Measurements from ENCODE around the gene SMIM23.

DNA sequence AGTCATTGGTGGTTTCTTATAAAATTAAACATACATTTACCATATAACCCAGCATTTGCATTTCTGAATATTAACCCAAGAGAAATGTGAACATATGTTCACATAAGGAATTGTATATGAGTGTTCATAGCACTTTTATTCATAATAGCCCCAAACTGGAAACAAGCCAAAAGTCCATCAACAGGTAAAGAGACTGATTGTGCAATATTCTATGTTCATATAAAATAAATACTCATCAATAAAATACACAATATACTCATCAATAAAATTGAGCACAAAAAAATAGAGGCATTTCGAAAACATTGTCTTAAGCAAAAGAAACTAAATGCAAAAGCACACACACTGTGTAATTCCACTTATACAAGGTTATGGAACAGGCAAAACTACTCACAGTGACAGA lies 3.7 kb downstream of the SMIM23 start:
- no peak for TF ChIP-seq MXI1 (IDR thresholded peaks at IDR 0.05; ENCODE audit: low read depth, low read length)
- no peak for TF ChIP-seq TAF1 (IDR thresholded peaks at IDR 0.05; ENCODE audit: borderline replicate concordance, low read depth, low read length)
- no peak for TF ChIP-seq POLR2AphosphoS5 (IDR thresholded peaks at IDR 0.05; ENCODE audit: low read depth, low read length)
- no peak for TF ChIP-seq RCOR1 (IDR thresholded peaks at IDR 0.05; ENCODE audit: low read length)
- no peak for TF ChIP-seq FOXM1 (IDR thresholded peaks at IDR 0.05; ENCODE audit: low read depth)
- TF ChIP-seq, protein P1, sequence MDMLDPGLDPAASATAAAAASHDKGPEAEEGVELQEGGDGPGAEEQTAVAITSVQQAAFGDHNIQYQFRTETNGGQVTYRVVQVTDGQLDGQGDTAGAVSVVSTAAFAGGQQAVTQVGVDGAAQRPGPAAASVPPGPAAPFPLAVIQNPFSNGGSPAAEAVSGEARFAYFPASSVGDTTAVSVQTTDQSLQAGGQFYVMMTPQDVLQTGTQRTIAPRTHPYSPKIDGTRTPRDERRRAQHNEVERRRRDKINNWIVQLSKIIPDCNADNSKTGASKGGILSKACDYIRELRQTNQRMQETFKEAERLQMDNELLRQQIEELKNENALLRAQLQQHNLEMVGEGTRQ (IDR thresholded peaks at IDR 0.05; ENCODE audit: borderline replicate concordance, low read depth, low read length), result no peak
- TF ChIP-seq, protein P2, sequence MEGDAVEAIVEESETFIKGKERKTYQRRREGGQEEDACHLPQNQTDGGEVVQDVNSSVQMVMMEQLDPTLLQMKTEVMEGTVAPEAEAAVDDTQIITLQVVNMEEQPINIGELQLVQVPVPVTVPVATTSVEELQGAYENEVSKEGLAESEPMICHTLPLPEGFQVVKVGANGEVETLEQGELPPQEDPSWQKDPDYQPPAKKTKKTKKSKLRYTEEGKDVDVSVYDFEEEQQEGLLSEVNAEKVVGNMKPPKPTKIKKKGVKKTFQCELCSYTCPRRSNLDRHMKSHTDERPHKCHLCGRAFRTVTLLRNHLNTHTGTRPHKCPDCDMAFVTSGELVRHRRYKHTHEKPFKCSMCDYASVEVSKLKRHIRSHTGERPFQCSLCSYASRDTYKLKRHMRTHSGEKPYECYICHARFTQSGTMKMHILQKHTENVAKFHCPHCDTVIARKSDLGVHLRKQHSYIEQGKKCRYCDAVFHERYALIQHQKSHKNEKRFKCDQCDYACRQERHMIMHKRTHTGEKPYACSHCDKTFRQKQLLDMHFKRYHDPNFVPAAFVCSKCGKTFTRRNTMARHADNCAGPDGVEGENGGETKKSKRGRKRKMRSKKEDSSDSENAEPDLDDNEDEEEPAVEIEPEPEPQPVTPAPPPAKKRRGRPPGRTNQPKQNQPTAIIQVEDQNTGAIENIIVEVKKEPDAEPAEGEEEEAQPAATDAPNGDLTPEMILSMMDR (IDR thresholded peaks at IDR 0.05), result no peak
- no peak for TF ChIP-seq GATA2 (CRISPR knock-in tag; IDR thresholded peaks at IDR 0.05)
- TF ChIP-seq EP300 (IDR thresholded peaks at IDR 0.05; ENCODE audit: borderline replicate concordance in 1 of 2, low read depth in 1 of 2, low read length in 1 of 2), result no peak
- TF ChIP-seq, protein P3, sequence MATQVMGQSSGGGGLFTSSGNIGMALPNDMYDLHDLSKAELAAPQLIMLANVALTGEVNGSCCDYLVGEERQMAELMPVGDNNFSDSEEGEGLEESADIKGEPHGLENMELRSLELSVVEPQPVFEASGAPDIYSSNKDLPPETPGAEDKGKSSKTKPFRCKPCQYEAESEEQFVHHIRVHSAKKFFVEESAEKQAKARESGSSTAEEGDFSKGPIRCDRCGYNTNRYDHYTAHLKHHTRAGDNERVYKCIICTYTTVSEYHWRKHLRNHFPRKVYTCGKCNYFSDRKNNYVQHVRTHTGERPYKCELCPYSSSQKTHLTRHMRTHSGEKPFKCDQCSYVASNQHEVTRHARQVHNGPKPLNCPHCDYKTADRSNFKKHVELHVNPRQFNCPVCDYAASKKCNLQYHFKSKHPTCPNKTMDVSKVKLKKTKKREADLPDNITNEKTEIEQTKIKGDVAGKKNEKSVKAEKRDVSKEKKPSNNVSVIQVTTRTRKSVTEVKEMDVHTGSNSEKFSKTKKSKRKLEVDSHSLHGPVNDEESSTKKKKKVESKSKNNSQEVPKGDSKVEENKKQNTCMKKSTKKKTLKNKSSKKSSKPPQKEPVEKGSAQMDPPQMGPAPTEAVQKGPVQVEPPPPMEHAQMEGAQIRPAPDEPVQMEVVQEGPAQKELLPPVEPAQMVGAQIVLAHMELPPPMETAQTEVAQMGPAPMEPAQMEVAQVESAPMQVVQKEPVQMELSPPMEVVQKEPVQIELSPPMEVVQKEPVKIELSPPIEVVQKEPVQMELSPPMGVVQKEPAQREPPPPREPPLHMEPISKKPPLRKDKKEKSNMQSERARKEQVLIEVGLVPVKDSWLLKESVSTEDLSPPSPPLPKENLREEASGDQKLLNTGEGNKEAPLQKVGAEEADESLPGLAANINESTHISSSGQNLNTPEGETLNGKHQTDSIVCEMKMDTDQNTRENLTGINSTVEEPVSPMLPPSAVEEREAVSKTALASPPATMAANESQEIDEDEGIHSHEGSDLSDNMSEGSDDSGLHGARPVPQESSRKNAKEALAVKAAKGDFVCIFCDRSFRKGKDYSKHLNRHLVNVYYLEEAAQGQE (IDR thresholded peaks at IDR 0.05; ENCODE audit: low read depth, low read length), result no peak
- TF ChIP-seq FOSL2 (IDR thresholded peaks at IDR 0.05; ENCODE audit: borderline replicate concordance, low read depth), result no peak
- no peak for TF ChIP-seq RAD21 (IDR thresholded peaks at IDR 0.05; ENCODE audit: low read length)
- TF ChIP-seq RFX5 (IDR thresholded peaks at IDR 0.05; ENCODE audit: low read length), result no peak
- no peak for TF ChIP-seq JUND (IDR thresholded peaks at IDR 0.05)
